GM10266 (cell line): ENCODE data around the gene WDR27.

Source experiments
- DNase-seq: peaks from one replicate; pipeline ENCODE4 v3.0.0; 2012; ENCODE audit errors: extremely low spot score
- CTCF ChIP-seq: IDR thresholded peaks from 2 replicates; pipeline ENCODE4 v1.5.1; 2012; ENCODE audit warnings: mild to moderate bottlenecking, low read depth; ENCODE audit not compliant: control insufficient read depth, insufficient read depth; ENCODE audit errors: missing control alignments

The WDR27 gene

GRCh38 chr6:169498916-169499513 lies 202.8 kb downstream of the WDR27 start:
- TF ChIP-seq CTCF: no peak
- no peak for DNase-seq

- DNase-seq: no peak
- no peak for TF ChIP-seq CTCF
Measured at GRCh38 chr6:169495601-169496000, 206.2 kb downstream of the WDR27 start.

- no peak for DNase-seq
- no peak for TF ChIP-seq CTCF
Measured at GRCh38 chr6:169494038-169494437, 207.8 kb downstream of the WDR27 start.

GRCh38 chr6:169491482-169491881 lies 210.3 kb downstream of the WDR27 start:
- no peak for TF ChIP-seq CTCF
- no peak for DNase-seq

GRCh38 chr6:169490830-169491229 lies 211.0 kb downstream of the WDR27 start:
- TF ChIP-seq CTCF: no peak
- no peak for DNase-seq

GRCh38 chr6:169490246-169490641 lies 211.6 kb downstream of the WDR27 start:
- TF ChIP-seq CTCF: no peak

GRCh38 chr6:169489563-169490245 lies 212.1 kb downstream of the WDR27 start:
- no peak for TF ChIP-seq CTCF

More at GRCh38 chr6:169490246-169490641, 211.6 kb downstream of the WDR27 start:
- DNase-seq: no peak

More at GRCh38 chr6:169489563-169490245, 212.1 kb downstream of the WDR27 start:
- DNase-seq: no peak
